A673 (cell line): ENCODE measurements around the gene KRTAP10-5.

Experiments used
- CTCF ChIP-seq: fragments of 300-800, 200-600 bp; sonication (generic); conservative IDR thresholded peaks from 2 replicates; pipeline ENCODE4 v1.5.1; 2017; ENCODE audit warnings: low read depth, mild to moderate bottlenecking, antibody characterized with exemption, low read length, moderate library complexity, mixed read lengths
- EZH2 ChIP-seq: fragments of 200-600 bp; sonication (generic); IDR thresholded peaks from 2 replicates; pipeline ENCODE4 v1.6.1; 2017; ENCODE audit warnings: borderline replicate concordance, low read depth, mild to moderate bottlenecking, mixed read lengths, antibody characterized with exemption, low read length; ENCODE audit not compliant: poor library complexity, severe bottlenecking

GRCh38 chr21:44558695-44559094 is 21.7 kb downstream of the KRTAP10-5 start, which contains the start of gene KRTAP10-3:
- TF ChIP-seq CTCF (no peak), EZH2 (no peak)
